ENCODE measurements around the gene BRMS1.

Gene BRMS1

DNA sequence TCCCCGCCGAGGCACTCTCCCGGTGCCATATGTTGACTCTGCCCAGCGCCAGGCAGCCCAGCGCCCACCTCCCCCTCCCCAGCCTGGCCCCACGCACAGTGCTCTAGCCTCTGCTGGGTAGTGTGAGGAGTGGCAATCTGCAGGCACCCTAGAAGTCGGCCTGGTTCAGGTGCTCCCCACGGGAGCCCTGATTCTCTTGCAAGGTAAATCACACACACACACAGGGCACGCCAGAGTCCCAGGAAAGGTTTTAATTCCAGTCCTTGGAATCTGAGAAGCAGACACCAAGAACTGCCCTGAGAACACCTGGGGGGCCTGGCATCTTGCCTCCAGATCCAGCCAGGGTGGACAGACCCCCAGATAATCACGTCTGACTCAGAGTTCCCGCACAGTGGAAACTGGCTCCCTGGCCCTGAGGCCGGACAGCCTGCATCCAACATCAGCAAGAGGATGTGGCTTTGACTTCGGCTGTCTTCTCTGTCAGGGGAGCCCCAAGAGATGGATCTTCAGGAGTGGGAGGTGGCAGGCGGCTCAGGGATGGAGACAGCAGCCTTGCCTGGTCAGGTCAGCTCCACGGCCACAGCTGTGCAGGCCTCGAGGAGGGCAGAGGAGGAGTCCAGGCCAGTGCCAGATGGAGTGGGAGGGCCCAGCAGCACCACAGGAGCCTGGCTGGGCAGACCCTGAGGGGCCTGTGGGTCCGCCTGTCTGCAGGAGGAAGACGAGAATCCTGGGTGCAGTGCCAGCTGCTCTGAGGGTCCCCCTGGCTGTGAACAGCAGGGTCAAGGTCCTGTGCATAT, 7.6 kb downstream of the BRMS1 start:
- no peak for DNase-seq (ENCODE audit: low read depth in 3 of 3)

DNA sequence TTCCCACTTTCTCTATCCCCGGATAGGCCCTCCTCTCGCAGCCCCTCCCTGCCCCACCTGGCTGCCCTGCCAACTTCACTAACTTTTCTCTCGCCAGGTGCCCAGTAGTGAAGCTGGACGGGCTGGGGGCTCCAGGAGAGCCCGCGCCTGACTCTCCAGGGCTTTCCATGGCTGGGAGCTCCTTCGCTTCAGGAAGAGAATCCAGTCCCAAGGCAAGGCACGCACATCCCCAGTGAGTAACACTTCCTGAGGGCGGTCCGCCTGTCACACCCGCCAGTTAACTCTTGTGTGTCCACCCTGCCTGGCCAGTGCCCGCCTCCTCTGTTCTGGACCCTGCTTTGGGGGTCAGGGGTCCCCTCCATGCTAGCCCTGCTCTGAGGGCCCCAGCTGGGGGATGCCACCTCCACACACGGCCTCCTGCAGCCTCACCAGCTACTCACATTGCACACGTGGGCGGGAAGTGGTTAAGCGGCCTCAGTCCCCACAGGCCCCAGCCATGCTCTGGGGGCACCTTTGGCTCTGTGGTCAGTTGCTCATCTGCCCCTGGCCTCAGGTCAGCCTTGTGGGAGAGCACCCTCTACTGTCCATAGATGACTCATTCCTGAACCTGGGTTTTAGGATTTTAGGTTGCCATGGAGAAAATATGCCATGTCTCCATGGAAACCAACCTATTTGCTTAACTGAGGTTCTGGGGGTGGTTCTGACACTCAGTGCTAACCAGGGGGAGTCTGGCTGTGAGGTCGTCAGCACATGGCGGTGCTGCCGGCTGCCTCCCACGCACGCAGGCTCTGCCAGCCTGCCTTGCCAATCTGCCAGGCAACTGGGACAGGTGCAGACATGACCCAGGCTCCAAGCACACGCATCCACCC, 8.4 kb downstream of the BRMS1 start, which contains the start of gene RIN1:
Gene RIN1, minus strand, starts transcription at position 201 of the 869 bp plus-strand sequence. Its CDS starts 32 bp downstream, at position 169.
- peak in 2 of 3 experiments; percentile 18 to 62 for DNase-seq (ENCODE audit: low read depth in 3 of 3)

DNA sequence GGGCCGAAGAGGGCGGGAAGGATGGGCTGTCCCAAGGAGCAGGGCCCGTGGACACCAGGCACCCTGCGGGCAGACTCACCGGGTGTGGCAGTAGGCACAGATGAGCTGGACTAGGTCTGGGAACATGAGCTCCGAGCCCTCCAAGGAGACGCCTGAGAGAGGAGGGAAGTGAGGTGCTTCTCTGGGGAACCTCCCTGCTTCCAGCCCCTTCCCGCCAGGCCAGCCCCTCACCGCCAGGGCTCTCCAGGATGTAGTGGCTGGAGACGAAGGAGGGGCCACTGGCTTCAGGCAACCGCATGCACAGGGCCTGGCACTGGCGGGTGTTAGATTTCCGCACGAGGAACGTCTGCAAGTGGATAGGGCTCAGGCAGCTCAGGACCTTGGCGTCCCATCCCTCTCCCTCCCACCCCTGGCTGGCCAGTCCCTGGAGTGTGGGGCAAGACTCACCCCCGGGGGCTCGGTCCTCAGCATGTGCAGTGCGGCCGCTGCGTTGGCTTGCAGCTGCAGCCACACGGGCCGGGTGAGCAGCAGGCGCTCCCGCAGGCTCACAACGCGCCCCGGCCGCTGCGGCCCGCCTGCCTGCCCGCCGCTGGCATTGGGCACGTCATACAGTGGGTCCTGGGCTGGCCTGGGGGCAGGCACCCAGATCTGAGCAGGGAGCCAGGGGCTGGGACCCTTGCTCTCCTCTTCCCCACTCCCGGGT, 9.2 kb downstream of the BRMS1 start:
- no peak for DNase-seq (ENCODE audit: low read depth in 3 of 3)

DNA sequence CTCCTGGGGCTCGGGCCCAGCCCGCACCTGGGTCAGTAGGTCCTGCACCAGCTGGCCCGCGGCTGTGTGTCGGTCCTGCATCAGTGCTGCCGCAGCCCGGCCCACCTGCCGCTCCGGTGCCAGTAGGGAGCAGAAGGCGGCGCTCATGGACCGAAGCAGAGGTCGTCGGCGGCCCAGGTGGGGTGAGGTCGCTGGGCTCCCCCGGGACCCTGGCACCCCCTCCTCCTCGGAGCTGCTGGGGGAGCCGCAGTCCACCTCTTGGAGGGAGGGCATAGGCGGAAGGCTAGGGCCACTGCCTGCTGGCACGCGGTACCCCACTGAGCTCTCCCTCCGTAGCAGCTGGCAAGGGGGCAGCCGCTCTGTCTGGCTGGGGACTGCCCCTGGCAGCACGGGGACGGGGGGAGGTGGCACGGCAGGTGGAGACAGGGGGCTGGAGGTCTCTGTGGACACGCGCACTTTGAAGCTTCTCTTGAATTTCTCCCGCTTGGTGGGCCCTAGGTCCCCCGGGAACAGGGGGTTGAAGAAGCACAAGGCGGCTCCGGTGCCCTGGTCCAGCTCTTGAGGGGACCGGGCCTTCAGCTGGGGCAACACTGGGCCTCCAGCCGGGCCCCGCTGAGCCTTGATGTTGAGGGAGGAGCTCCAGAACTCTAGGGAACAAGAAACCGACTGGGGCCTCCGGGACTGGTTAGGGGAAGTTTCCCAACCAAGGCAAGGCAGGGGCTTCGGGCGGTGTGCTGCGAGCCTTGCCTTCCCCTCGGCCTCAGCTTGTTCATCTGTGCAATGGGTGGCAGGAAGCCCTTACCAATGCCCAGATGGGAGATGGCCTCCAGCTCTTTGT, 10.1 kb downstream of the BRMS1 start:
- no peak for DNase-seq (ENCODE audit: low read depth in 3 of 3)

DNA sequence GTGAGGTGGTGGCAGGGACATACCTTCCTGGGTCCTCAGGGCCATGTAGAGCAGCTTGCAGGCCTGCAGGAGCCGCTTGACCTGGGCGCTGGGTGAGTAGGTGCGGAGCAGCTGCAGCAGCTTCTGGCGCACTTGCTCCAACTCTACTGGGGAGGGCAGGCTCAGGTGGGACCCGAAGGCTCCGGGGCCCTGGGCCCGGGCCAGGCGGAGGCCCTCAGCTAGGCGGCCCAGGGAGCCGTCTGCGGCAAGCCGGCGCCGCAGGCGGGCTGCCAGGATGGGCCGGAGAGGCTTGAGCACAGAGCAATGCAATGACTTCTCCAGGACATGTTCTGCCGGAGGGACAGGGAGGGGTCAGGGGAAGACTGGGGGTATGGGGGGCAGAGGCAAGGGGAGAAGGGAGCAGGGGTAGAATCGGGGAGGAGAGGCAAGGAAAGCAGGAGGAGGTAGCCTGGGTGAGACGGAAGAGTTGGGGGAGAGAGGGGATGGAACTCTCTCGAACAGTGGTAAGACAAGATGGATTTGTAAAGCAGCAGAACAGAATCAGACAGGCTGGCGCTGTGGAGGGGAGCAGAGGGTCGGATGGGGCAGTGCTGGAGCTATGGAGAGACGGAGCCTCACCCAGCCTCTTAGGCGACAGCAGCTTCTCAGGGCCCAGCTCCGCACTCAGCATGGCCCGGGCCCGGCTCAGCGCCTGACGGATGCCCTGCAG, 10.9 kb downstream of the BRMS1 start:
- no peak for DNase-seq (ENCODE audit: low read depth in 3 of 3)

DNA sequence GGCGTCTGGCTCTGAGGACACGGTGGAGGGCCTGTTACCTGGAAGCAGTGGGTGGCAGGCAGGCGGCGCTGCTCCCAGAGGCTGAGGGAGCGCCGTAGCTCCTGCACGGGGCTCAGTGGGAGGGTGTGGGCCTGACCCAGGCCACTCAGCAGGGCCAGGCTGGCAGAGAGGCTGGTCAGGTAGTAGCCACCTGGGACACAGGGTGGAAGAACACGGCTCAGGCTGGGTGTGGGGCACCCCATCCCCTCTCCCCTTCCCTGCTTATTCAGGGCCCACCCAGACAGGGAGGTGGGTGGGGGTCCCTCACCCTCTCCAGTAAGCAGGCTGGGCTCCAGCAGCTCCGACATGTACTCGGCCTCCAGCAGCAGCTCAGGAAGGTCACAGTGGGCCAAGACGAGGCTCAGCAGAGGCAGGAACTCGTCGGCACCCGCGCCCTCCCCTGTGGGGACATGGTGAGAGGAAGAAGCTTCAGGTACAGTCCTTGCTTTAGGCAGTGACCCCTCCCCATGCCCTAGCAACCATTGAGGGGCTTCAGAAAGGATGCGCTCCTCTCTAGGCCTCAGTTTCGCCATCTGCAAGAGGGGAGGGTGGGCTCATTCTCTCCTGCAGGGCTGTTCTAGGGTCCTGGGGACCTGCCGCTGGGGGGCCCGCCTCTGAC, 11.6 kb downstream of the BRMS1 start:
- DNase-seq (ENCODE audit: low read depth in 3 of 3): no peak

DNA sequence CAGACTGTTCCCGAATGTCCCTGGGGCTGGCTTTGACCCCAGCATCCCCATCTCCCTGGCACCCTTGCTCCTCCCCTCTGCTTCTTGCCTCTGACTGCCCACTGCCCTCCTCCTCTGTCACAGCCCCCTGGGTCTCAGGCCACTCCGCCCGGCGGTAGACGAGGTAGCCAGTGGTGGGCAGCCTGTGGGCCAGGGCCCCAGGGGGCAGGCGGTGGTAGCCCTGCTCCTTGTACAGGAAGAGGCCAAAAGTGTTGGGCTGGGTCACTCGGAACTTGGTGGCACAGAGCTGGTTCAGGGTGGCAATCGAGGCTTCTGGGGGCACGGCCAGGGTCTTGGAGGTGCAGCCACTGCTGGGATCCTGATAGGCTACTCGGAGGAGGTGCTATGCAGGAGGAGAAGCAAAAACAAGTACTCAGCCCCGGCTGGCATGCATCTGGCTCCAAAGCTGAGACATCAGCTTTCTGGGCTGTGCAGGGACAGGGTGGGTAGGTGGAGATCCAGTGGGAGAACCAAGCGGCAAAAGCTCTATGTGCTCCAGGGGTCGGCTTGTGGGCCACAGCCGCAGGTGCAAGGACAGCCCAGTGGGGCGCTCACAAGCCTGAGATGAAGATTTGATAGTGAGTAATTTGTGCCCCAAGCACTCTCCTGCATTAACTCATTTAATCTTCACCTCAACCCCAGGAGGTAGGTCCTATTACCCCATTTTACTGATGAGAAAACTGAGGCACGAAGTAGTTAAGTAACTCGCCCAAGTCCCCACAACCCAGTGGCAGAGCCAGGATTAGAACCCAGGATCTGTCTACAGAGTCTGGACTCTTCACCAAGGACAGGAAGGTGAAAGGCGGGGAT, 12.3 kb downstream of the BRMS1 start:
- no peak for DNase-seq (ENCODE audit: low read depth in 3 of 3)

DNA sequence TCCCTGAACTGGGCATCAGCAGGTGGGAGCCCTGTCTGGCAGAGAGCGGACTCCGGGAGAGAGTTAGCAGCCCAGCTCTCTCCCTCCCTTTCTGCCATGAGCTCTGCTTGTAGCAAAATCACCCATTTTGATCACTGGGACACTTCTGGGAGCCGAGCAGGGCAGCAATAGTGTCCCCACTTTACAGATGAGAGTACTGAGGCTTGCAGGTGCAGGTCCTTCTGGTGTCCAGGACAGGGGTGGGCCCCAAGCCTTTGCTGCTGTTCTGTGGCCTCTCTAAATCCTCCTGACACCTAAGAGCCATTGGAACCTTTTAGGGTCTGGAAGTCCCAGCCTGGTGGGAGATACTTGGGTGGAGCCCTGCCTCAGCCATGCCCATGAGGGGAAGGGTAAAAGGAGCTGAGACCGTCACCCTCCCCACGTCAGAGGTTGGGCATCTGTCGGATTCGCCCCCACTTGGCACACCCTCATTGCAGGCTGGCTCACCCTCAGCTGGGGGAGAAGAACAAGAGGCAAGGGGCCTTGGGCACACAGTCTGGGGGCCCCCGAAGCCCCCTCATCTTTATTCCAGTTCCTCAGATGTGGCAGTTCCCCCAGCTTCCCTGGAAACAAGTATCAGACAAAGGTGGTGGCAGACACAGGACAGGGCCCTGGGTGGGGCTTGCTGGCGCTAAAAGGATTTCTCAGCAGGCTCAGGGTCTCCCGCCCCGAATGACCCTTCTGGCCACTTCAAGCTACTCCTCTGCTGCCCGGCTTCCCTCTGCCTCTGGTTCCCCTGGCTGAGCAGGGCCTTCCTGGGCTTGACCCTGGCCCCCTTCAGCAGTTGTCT, 13.1 kb downstream of the BRMS1 start:
- DNase-seq (ENCODE audit: low read depth in 3 of 3): no peak

DNA sequence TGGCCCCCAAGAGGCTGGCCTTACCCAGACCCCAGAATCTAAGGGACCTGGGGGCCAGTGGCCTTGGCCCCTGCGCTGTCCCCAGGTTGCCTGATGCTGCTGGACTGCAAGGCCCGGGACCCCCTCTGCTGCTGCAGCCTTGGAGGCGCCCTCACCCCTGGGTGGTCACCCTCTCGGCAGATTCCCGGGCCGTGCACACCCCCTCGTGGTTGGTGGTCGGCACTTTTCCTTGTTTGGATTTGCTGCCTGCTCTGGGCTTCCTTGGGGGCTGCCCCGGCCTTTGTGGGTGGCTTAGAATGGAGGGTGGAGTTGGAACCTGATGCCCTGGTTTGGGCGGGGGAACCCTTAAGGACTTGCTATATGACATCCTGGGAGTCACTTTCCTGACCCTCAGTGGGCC, 14.0 kb downstream of the BRMS1 start:
- DNase-seq (ENCODE audit: low read depth in 3 of 3): no peak

DNA sequence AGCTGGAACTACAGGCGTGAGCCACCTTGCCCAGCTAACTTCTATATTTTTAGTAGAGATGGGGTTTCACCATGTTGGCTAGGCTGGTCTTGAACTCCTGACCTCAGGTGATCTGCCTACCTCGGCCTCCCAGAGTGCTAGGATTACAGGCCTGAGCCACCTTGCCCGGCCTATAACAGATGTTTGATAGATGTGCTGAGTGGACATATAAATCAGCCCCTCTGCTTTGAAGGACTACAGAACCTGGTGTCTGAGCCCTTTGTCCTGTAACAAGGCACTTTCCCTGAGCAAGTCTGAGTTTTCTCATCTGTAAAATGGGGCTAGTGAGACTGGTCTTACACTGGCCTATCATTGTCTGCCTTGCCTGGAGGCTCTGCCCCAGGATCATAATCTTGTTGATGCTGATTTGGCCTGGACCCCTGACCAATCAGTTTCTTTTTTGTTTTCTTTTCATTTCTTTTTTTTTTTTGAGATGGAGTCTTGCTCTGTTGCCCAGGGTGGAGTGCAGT, 15.7 kb downstream of the BRMS1 start:
- DNase-seq (ENCODE audit: low read depth in 3 of 3): no peak

DNA sequence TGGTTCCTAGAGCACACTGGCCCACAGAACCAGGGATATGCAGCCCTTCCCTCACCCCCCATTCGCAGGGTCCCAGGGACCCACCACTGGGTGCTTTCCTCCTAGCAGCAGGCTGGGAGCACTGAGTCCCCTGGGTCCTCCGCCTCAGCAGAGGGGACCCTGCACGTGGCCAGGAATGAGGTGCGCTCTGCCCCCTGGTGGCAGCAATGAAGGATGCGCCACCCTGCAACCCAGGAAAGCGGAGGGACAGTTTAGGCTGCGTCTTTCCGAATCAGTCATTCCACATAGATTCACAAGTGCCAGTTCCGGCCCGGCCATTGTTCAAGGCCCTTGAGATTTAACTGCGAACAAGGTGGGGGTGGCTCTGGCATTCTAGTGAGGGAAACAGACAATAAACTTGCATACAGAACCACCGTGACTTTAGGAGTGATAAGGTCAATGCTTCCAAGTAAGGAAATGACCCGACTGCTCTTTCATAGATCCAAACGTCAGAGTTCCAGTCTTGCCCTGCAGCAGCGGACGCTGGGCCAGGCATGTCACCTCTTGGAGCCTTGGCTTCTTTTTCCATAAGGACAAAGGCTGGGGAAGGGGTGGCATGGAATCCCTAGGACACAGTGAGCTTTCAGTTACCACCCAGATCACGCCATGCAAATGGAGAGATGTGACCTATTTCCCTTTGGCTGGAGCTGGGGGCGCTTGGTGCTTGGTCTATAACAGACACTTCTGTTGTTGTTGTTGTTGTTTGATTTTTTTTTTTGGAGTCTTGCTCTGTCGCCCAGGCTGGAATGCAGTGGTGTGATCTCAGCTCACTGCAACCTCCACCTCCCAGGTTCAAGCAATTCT, 16.4 kb downstream of the BRMS1 start:
- peak; percentile 68 to 83 (median 70) for DNase-seq (ENCODE audit: low read depth in 3 of 3)

DNA sequence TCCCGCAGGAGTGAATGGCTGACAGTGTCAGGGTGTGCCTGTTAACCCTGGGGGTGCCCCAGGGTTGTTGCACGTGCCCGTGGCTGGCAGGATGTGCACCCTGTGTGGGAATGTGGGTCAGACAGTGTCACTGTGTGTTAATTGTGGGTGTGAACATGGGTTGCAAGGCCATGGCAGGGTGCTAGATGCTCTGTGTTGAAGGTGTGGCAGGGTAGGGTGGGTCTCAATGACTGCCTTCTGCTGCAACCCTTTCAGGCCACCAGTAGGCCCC, 16.9 kb downstream of the BRMS1 start:
- DNase-seq (ENCODE audit: low read depth in 3 of 3): no peak

DNA sequence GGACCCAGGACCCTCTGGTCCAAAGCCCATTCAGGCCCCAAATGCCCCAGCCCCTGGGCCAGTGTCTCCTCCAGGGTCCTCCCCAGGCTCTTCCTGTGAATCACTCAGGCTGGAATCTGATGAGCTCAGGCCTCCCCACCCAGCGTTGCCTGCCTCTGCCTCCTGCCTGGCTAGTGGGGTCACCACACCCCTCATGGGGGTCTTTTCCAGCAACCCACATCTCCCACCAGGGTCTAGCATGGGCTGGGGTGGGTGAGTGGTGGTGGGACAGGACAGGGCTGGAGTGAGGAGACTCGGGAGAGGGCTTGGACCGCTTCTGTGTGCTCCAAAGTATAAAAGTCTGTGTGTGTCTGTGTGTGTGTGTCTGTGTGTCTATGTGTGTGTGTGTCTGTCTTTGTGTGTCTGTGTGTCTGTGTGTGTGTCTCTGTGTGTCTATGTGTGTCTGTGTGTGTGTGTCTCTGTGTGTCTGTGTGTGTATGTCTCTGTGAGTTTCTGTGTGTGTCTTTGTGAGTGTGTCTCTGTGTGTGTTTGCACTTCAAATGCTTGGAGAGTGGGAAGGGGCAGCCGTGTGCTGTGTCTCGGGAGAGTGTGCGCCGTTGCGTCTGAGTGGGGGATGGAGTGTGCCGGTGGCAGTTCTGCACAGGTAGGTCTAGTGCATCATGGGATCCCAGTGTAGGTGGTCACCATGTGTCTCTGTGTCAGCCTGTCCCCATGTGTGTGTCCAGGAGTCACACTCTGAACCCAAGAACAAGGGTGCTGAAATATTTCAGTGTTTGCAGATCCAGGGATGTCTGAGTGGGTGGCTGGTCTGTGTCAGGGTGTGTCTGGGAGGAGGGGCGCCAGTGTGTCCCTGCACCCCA, 17.5 kb downstream of the BRMS1 start:
- no peak for DNase-seq (ENCODE audit: low read depth in 3 of 3)

DNA sequence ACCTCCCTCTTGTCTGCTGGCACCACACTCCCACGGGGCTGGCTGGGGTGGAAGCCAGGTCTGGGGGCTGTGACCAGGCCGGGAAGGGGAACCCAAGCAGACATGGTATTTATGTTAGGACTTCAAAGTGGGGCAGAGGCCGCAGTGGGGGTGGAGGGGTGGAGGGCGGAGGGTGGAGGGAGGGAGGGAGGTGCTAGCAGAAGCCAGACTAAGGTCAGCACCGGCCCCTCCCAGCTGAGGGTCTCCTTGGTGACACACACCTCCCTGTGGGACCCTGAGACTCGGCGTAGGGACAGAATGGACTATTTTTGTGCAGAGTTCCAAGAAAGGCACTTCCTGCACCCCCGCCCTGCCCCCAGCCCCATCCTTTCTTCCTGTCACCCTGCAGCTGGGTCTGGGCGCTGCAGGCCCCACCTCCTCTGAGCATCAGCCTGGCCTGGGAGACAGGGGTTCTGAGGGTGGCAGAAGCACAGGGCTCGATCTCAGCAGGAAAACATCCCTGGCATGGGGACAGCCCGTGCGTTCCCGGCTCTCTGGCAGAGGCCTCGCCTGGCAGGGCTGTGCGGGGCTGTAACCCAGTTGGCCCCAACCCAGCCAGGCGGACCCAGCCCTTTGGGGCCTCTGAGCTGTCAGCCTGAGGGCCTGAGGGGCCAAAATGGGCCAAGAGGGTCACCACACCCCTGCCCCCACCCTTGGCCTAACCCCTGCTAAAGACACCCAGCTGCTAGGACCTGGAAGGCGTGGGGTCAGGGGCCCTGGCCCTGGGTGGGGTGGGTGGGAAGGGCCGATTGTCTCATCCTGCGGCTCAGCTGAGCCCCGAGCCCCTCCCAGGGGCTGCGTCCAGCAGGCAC, 18.4 kb downstream of the BRMS1 start:
- DNase-seq (ENCODE audit: low read depth in 3 of 3): no peak

DNA sequence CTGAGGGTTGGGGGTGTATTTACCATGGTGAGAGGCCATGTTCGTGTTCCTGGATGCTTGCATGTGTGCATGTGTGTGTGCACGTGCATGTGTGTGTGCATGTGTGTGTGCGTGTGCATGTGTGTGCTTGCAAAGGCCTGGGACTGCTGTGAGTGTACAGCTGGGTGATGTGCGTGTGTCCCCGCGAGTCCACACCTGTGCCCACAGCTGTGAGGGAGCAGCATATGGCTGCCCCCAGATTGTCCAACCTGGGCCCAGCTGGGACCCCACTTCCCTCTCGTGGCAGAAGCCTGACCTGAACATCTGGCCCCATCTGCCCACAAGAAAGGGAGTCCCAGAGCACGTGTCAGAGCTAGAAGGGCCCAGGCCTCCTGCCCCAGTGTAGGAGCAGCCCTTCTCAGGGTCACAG, 19.6 kb downstream of the BRMS1 start:
- no peak for DNase-seq (ENCODE audit: low read depth in 3 of 3)

DNA sequence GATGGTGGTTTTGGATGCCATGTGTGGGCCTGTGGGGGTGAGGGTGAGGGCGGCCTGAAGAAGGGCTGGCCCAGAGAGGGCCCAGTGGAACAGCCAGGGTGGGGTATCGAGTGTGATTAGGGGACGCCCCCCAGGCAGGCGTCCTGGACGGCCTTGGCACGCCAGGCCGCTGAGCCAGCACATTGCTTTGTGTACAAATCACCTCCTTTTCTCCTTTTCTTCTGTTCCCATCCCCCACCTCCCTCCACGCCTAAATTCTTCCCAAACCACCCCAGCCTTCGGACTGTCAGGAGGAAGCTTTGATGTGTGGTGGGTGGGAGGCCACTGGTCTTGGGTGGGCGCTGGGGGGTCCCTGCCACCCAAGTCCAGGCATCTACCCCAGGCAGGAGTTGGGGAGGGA, 20.2 kb downstream of the BRMS1 start:
- no peak for DNase-seq (ENCODE audit: low read depth in 3 of 3)
